IMR-90 (cell line): ENCODE data around the gene AKAP1.

Experiments used
- CTCF ChIP-seq: conservative IDR thresholded peaks from 2 replicates; pipeline ENCODE4 v1.5.1; 2012; ENCODE audit warnings: mild to moderate bottlenecking, low read depth, low read length, improper control_type of control experiment
- ELK1 ChIP-seq: fragments of 150-350 bp; IDR thresholded peaks from 2 replicates; pipeline ENCODE4 v1.6.1; 2016; ENCODE audit warnings: low read depth, mild to moderate bottlenecking, low read length, moderate library complexity, borderline replicate concordance
- FOS ChIP-seq: fragments of 150-350 bp; IDR thresholded peaks from 2 replicates; pipeline ENCODE4 v1.6.1; 2016; ENCODE audit warnings: low read depth, low read length
- MAZ ChIP-seq: IDR thresholded peaks from 2 replicates; pipeline ENCODE4 v1.6.1; 2012; ENCODE audit warnings: low read depth, mild to moderate bottlenecking, low read length, improper control_type of control experiment, moderate library complexity, borderline replicate concordance
- MXI1 ChIP-seq: IDR thresholded peaks from 2 replicates; pipeline ENCODE4 v1.6.1; 2012; ENCODE audit warnings: low read depth, mild to moderate bottlenecking, low read length, moderate library complexity, borderline replicate concordance
- POLR2A ChIP-seq: IDR thresholded peaks from 2 replicates; pipeline ENCODE4 v1.6.1; 2012; ENCODE audit warnings: mild to moderate bottlenecking, low read depth, low read length
- RAD21 ChIP-seq: IDR thresholded peaks from 2 replicates; pipeline ENCODE4 v1.6.1; 2012; ENCODE audit warnings: low read length, improper control_type of control experiment
- RCOR1 ChIP-seq: IDR thresholded peaks from 2 replicates; pipeline ENCODE4 v1.6.1; 2012; ENCODE audit warnings: mild to moderate bottlenecking, low read length, improper control_type of control experiment; ENCODE audit not compliant: insufficient replicate concordance
- RFX5 ChIP-seq: IDR thresholded peaks from 2 replicates; pipeline ENCODE4 v1.8.0; 2012; ENCODE audit warnings: low read depth, mild to moderate bottlenecking, low read length, moderate library complexity
- SMC3 ChIP-seq: fragments of 150-350 bp; IDR thresholded peaks from 2 replicates; pipeline ENCODE4 v1.6.1; 2016; ENCODE audit warnings: low read depth, mild to moderate bottlenecking, antibody characterized with exemption, low read length, moderate library complexity

GRCh38 chr17:57084802-57085447 lies at the start of gene AKAP1:
- TF ChIP-seq CTCF = peak; percentile 40
- peak; percentile 80; the same call in 1 of the 2 replicates for TF ChIP-seq MAZ
- TF ChIP-seq SMC3 = no peak
- TF ChIP-seq FOS = no peak
- no peak for TF ChIP-seq ELK1
- TF ChIP-seq POLR2A = peak; percentile 66; the same call in 1 of the 2 replicates
- TF ChIP-seq MXI1 = peak; percentile 94
- TF ChIP-seq RFX5 = no peak
- no peak for TF ChIP-seq RCOR1
- no peak for TF ChIP-seq RAD21
